Activated T-cell treated with anti-CD3 and anti-CD28 coated beads for 1 hour (primary cell): ENCODE results near the gene HES1.
"Not testable (repeated sequence)": the region's sequence is repeated elsewhere in the genome, so short reads cannot be mapped to it uniquely, and the experiment has no call there.

Source experiments
- DNase-seq: peaks from one replicate; pipeline ENCODE4 v3.0.0-alpha.2; 2020; ENCODE audit warnings: low read depth

The HES1 gene

GRCh38 chr3:194141415-194142155 lies 5.6 kb downstream of the HES1 start:
- peak; percentile 43 for DNase-seq

GRCh38 chr3:194142156-194142910 lies 6.4 kb downstream of the HES1 start:
- DNase-seq: no peak

- DNase-seq: no peak
Measured at GRCh38 chr3:194145702-194146101, 9.8 kb downstream of the HES1 start.

GRCh38 chr3:194147679-194148078 lies 11.7 kb downstream of the HES1 start:
- DNase-seq: no peak

- no peak for DNase-seq
Measured at GRCh38 chr3:194148383-194148782, 12.4 kb downstream of the HES1 start.

GRCh38 chr3:194150252-194150934 lies 14.4 kb downstream of the HES1 start:
- no peak for DNase-seq

GRCh38 chr3:194150935-194151302 lies 15.0 kb downstream of the HES1 start:
- not testable (repeated sequence) for DNase-seq

GRCh38 chr3:194154346-194154745 lies 18.4 kb downstream of the HES1 start:
- no peak for DNase-seq

GRCh38 chr3:194156095-194156494 lies 20.1 kb downstream of the HES1 start:
- DNase-seq: no peak

- DNase-seq: no peak
Measured at GRCh38 chr3:194158942-194159439, 23.0 kb downstream of the HES1 start.

- DNase-seq: no peak
Measured at GRCh38 chr3:194160158-194160557, 24.2 kb downstream of the HES1 start.

GRCh38 chr3:194161131-194162045 lies 25.4 kb downstream of the HES1 start:
- no peak for DNase-seq

- DNase-seq: no peak
Measured at GRCh38 chr3:194162070-194162678, 26.2 kb downstream of the HES1 start.

- DNase-seq: no peak
Measured at GRCh38 chr3:194162817-194163584, 27.1 kb downstream of the HES1 start.

GRCh38 chr3:194163697-194164096 lies 27.7 kb downstream of the HES1 start:
- no peak for DNase-seq

GRCh38 chr3:194164861-194165260 lies 28.9 kb downstream of the HES1 start:
- no peak for DNase-seq

GRCh38 chr3:194165271-194166018 lies 29.5 kb downstream of the HES1 start:
- DNase-seq: no peak

GRCh38 chr3:194166682-194167479 lies 30.9 kb downstream of the HES1 start:
- no peak for DNase-seq
